GM12878 (cell line): ENCODE data around the gene COG4. TPM values are rescaled to one million over a fixed set of nuclear protein-coding genes. Genes with fewer than 3 reads are reported as not detected.

Experiments
- BMI1 ChIP-seq: fragments of 450-650 bp; IDR thresholded peaks from 2 replicates; pipeline ENCODE4 v1.6.1; 2016; ENCODE audit warnings: mild to moderate bottlenecking, moderate library complexity, borderline replicate concordance
- CHD1 ChIP-seq: IDR thresholded peaks from 2 replicates; pipeline ENCODE4 v1.6.1; 2012; ENCODE audit warnings: low read depth, low read length, improper control_type of control experiment
- CHD4 ChIP-seq: fragments of 200-600 bp; sonication (generic); IDR thresholded peaks from 2 replicates; pipeline ENCODE4 v1.6.1; 2016; ENCODE audit warnings: mild to moderate bottlenecking
- EGR1 ChIP-seq, 2 experiments: IDR thresholded peaks; 1 replicate in 1 of 2; 2 replicates in 1 of 2; pipeline ENCODE4 v1.6.1; 2011 to 2012; ENCODE audit warnings: low read depth in 2 of 2, low read length in 2 of 2, borderline replicate concordance in 1 of 2, mild to moderate bottlenecking in 1 of 2, moderate library complexity in 1 of 2
- GATAD2B ChIP-seq: fragments of 450-650 bp; conservative IDR thresholded peaks from 2 replicates; pipeline ENCODE4 v1.6.1; 2017; ENCODE audit warnings: low read depth, mild to moderate bottlenecking, moderate library complexity
- MYB ChIP-seq: fragments of 150-350 bp; IDR thresholded peaks from 2 replicates; pipeline ENCODE4 v1.6.1; 2014; ENCODE audit warnings: mild to moderate bottlenecking, low read depth, low read length, borderline replicate concordance
- NFYA ChIP-seq: IDR thresholded peaks from 2 replicates; pipeline ENCODE4 v1.6.1; 2011; ENCODE audit warnings: low read depth, mild to moderate bottlenecking, low read length, improper control_type of control experiment, borderline replicate concordance
- PAX8 ChIP-seq: fragments of 450-650 bp; IDR thresholded peaks from 2 replicates; pipeline ENCODE4 v1.6.1; 2017; ENCODE audit warnings: mild to moderate bottlenecking, moderate library complexity
- ZNF217 ChIP-seq: fragments of 450-650 bp; IDR thresholded peaks from 2 replicates; pipeline ENCODE4 v1.6.1; 2017; ENCODE audit warnings: antibody characterized with exemption, mild to moderate bottlenecking
- polyA plus RNA-seq, 11 experiments: library from polyadenylated mRNA; depleted of rRNA in 4 of 11; unstranded in 6 of 11; stranded (reverse) in 5 of 11; fragments of >200 nt; fragmentation: Nextera tagmentation in 4 of 11; fragmentation: Illumina TruSeq in 1 of 11; extraction: Ambion mirVana in 4 of 11; extraction: Trizol in 1 of 11; gene quantifications; 1 replicate in 1 of 11; 2 replicates in 10 of 11; pipeline versions ENCODE4 v1.2.1 to v1.2.3, GENCODE V29; 2011 to 2016; ENCODE audit warnings: inconsistent platforms in 2 of 11, missing spikeins in 2 of 11, low read depth in 1 of 11
- total RNA-seq, 4 experiments: library from RNA; depleted of rRNA in 3 of 4; stranded (reverse); fragments of >200 nt in 3 of 4; fragmentation: Illumina TruSeq in 1 of 4; extraction: Trizol in 1 of 4; gene quantifications; 2 replicates each; pipeline versions ENCODE4 v1.2.1 to v1.2.3, GENCODE V29; 2013 to 2021
- TF ChIP-seq, protein P1 (sequence below): IDR thresholded peaks from 2 replicates; pipeline ENCODE4 v1.6.1; 2012; ENCODE audit warnings: improper control_type of control experiment, low read depth, low read length; ENCODE audit not compliant: insufficient replicate concordance
- TF ChIP-seq, protein P2 (sequence below): fragments of 150-350 bp; IDR thresholded peaks from 2 replicates; pipeline ENCODE4 v1.6.1; 2014; ENCODE audit warnings: mild to moderate bottlenecking, low read depth, low read length
- TF ChIP-seq, protein P3 (sequence below): fragments of 450-650 bp; IDR thresholded peaks from 2 replicates; pipeline ENCODE4 v1.6.1; 2017; ENCODE audit warnings: low read depth, mild to moderate bottlenecking, moderate library complexity
- TF ChIP-seq, protein P4 (sequence below): fragments of 450-650 bp; conservative IDR thresholded peaks from 2 replicates; pipeline ENCODE4 v1.6.1; 2017; ENCODE audit warnings: mild to moderate bottlenecking, moderate library complexity
- TF ChIP-seq, protein P5 (sequence below): fragments of 450-650 bp; IDR thresholded peaks from 2 replicates; pipeline ENCODE4 v1.6.1; 2016; ENCODE audit warnings: mild to moderate bottlenecking, moderate library complexity, borderline replicate concordance

Gene COG4
- total and polyA plus RNA-seq, 10 of the 15 experiments (the other 5 are each of a cell fraction or from before 2014, with no cell fraction given) = 7.0 to 57.7 (median 33.0) TPM

DNA sequence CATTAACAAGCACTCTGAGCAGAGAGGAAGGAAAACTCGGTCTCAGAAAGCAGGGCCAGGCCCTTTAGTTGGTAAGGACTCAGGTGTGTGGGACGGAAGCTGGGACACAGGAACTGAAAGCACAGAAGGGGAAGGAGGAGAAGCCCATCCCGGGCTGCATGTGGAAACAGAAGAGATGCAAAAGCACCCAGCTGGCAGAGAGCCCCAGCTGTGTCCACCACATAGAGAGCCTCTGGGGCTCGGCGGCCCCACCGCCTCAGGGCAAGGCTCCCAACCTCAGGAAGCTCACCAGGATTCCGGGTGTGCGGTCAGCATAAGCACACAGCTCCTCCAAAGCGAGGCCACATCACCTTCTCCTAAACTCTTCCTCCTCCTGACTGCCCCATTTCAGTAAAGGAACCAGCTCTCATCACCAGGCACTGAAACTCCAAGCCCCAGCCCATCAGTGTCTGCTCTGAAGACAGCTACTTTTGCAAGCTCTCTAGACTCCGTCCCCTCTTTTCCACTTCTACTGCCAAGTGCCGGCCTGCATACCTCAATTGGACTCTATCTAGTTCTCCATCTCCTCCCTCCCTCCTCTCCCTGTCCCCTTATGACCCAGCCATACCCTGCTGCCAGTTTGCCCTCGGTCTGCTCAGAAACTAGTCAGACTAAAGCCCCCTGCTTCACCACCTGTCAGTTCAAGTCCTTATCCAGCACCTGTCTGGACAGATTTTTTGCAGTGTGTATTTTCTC, 90.5 kb downstream of the COG4 start (continued):
- TF ChIP-seq, protein P1, sequence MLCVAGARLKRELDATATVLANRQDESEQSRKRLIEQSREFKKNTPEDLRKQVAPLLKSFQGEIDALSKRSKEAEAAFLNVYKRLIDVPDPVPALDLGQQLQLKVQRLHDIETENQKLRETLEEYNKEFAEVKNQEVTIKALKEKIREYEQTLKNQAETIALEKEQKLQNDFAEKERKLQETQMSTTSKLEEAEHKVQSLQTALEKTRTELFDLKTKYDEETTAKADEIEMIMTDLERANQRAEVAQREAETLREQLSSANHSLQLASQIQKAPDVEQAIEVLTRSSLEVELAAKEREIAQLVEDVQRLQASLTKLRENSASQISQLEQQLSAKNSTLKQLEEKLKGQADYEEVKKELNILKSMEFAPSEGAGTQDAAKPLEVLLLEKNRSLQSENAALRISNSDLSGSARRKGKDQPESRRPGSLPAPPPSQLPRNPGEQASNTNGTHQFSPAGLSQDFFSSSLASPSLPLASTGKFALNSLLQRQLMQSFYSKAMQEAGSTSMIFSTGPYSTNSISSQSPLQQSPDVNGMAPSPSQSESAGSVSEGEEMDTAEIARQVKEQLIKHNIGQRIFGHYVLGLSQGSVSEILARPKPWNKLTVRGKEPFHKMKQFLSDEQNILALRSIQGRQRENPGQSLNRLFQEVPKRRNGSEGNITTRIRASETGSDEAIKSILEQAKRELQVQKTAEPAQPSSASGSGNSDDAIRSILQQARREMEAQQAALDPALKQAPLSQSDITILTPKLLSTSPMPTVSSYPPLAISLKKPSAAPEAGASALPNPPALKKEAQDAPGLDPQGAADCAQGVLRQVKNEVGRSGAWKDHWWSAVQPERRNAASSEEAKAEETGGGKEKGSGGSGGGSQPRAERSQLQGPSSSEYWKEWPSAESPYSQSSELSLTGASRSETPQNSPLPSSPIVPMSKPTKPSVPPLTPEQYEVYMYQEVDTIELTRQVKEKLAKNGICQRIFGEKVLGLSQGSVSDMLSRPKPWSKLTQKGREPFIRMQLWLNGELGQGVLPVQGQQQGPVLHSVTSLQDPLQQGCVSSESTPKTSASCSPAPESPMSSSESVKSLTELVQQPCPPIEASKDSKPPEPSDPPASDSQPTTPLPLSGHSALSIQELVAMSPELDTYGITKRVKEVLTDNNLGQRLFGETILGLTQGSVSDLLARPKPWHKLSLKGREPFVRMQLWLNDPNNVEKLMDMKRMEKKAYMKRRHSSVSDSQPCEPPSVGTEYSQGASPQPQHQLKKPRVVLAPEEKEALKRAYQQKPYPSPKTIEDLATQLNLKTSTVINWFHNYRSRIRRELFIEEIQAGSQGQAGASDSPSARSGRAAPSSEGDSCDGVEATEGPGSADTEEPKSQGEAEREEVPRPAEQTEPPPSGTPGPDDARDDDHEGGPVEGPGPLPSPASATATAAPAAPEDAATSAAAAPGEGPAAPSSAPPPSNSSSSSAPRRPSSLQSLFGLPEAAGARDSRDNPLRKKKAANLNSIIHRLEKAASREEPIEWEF = no peak
- TF ChIP-seq, protein P2, sequence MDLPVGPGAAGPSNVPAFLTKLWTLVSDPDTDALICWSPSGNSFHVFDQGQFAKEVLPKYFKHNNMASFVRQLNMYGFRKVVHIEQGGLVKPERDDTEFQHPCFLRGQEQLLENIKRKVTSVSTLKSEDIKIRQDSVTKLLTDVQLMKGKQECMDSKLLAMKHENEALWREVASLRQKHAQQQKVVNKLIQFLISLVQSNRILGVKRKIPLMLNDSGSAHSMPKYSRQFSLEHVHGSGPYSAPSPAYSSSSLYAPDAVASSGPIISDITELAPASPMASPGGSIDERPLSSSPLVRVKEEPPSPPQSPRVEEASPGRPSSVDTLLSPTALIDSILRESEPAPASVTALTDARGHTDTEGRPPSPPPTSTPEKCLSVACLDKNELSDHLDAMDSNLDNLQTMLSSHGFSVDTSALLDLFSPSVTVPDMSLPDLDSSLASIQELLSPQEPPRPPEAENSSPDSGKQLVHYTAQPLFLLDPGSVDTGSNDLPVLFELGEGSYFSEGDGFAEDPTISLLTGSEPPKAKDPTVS = no peak
- 0 out of 2 replicates have a peak, but pooled peaks have one; percentile 43 for TF ChIP-seq GATAD2B
- TF ChIP-seq NFYA = no peak
- no peak for TF ChIP-seq BMI1
- no peak for TF ChIP-seq CHD1
- TF ChIP-seq PAX8 = no peak
- TF ChIP-seq, protein P3, sequence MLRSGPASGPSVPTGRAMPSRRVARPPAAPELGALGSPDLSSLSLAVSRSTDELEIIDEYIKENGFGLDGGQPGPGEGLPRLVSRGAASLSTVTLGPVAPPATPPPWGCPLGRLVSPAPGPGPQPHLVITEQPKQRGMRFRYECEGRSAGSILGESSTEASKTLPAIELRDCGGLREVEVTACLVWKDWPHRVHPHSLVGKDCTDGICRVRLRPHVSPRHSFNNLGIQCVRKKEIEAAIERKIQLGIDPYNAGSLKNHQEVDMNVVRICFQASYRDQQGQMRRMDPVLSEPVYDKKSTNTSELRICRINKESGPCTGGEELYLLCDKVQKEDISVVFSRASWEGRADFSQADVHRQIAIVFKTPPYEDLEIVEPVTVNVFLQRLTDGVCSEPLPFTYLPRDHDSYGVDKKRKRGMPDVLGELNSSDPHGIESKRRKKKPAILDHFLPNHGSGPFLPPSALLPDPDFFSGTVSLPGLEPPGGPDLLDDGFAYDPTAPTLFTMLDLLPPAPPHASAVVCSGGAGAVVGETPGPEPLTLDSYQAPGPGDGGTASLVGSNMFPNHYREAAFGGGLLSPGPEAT = peak; percentile 79
- TF ChIP-seq, protein P4, sequence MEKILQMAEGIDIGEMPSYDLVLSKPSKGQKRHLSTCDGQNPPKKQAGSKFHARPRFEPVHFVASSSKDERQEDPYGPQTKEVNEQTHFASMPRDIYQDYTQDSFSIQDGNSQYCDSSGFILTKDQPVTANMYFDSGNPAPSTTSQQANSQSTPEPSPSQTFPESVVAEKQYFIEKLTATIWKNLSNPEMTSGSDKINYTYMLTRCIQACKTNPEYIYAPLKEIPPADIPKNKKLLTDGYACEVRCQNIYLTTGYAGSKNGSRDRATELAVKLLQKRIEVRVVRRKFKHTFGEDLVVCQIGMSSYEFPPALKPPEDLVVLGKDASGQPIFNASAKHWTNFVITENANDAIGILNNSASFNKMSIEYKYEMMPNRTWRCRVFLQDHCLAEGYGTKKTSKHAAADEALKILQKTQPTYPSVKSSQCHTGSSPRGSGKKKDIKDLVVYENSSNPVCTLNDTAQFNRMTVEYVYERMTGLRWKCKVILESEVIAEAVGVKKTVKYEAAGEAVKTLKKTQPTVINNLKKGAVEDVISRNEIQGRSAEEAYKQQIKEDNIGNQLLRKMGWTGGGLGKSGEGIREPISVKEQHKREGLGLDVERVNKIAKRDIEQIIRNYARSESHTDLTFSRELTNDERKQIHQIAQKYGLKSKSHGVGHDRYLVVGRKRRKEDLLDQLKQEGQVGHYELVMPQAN = peak; percentile 71
- TF ChIP-seq, protein P5, sequence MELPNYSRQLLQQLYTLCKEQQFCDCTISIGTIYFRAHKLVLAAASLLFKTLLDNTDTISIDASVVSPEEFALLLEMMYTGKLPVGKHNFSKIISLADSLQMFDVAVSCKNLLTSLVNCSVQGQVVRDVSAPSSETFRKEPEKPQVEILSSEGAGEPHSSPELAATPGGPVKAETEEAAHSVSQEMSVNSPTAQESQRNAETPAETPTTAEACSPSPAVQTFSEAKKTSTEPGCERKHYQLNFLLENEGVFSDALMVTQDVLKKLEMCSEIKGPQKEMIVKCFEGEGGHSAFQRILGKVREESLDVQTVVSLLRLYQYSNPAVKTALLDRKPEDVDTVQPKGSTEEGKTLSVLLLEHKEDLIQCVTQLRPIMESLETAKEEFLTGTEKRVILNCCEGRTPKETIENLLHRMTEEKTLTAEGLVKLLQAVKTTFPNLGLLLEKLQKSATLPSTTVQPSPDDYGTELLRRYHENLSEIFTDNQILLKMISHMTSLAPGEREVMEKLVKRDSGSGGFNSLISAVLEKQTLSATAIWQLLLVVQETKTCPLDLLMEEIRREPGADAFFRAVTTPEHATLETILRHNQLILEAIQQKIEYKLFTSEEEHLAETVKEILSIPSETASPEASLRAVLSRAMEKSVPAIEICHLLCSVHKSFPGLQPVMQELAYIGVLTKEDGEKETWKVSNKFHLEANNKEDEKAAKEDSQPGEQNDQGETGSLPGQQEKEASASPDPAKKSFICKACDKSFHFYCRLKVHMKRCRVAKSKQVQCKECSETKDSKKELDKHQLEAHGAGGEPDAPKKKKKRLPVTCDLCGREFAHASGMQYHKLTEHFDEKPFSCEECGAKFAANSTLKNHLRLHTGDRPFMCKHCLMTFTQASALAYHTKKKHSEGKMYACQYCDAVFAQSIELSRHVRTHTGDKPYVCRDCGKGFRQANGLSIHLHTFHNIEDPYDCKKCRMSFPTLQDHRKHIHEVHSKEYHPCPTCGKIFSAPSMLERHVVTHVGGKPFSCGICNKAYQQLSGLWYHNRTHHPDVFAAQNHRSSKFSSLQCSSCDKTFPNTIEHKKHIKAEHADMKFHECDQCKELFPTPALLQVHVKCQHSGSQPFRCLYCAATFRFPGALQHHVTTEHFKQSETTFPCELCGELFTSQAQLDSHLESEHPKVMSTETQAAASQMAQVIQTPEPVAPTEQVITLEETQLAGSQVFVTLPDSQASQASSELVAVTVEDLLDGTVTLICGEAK = peak; percentile 16; the same call in 1 of the 2 replicates
- no peak for TF ChIP-seq MYB
- TF ChIP-seq EGR1 (IDR thresholded peaks at IDR 0.05; ENCODE audit: borderline replicate concordance in 1 of 2, low read depth in 2 of 2, low read length in 2 of 2) = no peak
- TF ChIP-seq ZNF217 = no peak
- TF ChIP-seq CHD4 = no peak
